Measurements from ENCODE around the gene OCIAD1. TPM values are rescaled to one million over a fixed set of nuclear protein-coding genes. Genes with fewer than 3 reads are reported as not detected.

OCIAD1 gene
- total and polyA plus RNA-seq, 5 experiments from 2014 or later: 125 to 191 (median 172) TPM

DNA sequence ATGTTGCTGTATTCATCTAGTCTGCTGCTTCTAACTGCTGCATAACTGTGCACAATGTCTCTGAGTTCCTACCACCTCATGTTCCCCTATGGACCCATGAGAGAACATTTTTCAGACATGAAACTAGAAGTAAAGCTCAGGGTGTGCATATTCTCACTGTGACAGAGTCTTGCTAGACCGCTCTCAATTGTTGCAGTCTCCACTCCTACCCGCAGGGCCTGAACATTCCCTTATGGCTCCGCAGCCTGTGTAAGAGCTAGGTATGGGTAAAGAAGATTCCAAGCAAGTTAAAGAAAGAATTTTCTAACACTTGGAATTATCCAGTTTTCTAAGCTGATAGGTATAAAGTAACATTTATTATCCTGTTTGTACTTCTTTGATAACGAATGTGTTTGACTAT lies 70.3 kb downstream of the OCIAD1 start:
- no peak for ATAC-seq
- DNase-seq: no peak
- Mint-ChIP-seq H3K27me3 (no peaks in the 10 kb centered on the region), H3K9me3 (no peaks in the 10 kb centered on the region), H3K4me3 (no peak overlapping the region), H3K27ac (peak overlapping the region in 3 of 10 donors; percentile 2 to 68 (median 15)), H3K36me3 (peaks cover 0 to 88% (median 34%) of the 10 kb centered on the region in 3 donors), H3K4me1 (peaks cover 43 to 79% (median 63%) of the 10 kb centered on the region in 4 donors)
- POLR2A ChIA-PET: no interaction called here

DNA sequence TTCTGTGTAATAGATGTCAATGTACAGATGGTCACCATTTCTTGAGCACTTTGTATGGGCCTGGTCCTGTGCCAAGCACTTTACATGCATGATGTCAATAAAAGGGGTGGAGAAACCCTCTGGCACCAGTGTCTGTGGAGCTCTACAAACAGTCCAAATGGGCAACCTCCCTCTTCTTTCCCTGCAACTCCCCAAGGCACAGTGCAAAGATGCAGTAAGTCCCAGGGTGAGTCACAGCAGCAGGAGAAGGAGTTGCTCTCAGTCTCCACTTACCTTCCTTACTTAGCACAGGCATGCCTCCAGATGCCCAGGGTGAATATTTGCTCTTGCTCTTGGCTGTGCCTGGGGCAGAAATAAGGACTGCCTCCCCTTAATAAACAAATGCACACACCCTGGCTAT lies 71.4 kb downstream of the OCIAD1 start:
- Mint-ChIP-seq H3K27ac (peak overlapping the region in 7 of 10 donors; percentile 33 to 88 (median 53)), H3K9me3 (no peaks in the 10 kb centered on the region), H3K4me1 (peaks cover 43 to 79% (median 69%) of the 10 kb centered on the region in 4 donors), H3K27me3 (no peaks in the 10 kb centered on the region), H3K4me3 (peak overlapping the region in 1 of 10 donors; percentile 6), H3K36me3 (peaks cover 0 to 77% (median 25%) of the 10 kb centered on the region in 3 donors)
- no peak for DNase-seq
- ATAC-seq: no peak
- POLR2A ChIA-PET: no interaction called here

GRCh38 chr4:48904101-48904500 lies 73.2 kb downstream of the OCIAD1 start:
- Mint-ChIP-seq H3K36me3 (peaks cover 0 to 59% (median 15%) of the 10 kb centered on the region in 3 donors), H3K4me3 (peak overlapping the region in 9 of 10 donors; percentile 90 to 97 (median 94)), H3K27me3 (no peaks in the 10 kb centered on the region), H3K9me3 (no peaks in the 10 kb centered on the region), H3K27ac (peak overlapping the region in 9 of 10 donors; percentile 43 to 94 (median 68)), H3K4me1 (peaks cover 46 to 69% (median 64%) of the 10 kb centered on the region in 4 donors)
- POLR2A ChIA-PET: interaction anchor here (0.7 to 1.5 kb wide), 3 partner anchors 10 to 120 kb away, joined by 4 read pairs; no protein-coding TSS in a partner anchor
- no peak for ATAC-seq
- DNase-seq: no peak

DNA sequence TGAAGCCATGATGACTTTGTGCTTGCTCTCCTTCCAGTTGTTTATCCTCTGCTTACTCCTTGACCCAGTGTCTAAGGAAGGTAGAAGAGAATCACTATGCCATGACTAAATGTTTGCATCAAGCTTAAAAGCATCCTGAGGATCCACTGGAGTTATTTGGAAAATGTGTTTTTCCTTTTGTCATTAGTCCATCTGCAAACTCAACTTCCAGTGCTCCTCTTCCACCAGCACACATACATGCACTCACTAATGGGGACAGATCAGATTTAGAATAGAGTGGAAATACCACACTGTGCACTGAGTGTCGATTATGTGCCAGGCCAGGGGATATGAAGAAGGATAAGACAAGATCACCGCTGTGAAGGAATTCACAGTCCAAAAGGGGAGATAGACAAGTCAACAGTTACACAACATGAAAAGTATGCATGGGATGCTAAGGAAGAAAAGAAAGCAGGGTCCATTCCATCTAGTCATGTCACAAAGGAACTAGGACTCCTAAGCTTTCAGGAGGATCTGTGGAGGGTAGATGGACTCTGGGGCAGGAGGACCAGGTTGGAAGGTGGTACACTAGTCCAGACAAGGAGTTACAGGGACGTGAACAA lies 73.8 kb downstream of the OCIAD1 start:
- Mint-ChIP-seq H3K27ac (peak overlapping the region in 9 of 10 donors; percentile 43 to 98 (median 78)), H3K9me3 (no peaks in the 10 kb centered on the region), H3K4me3 (peak overlapping the region; percentile 87 to 97 (median 94)), H3K4me1 (peaks cover 41 to 64% (median 60%) of the 10 kb centered on the region in 4 donors), H3K27me3 (no peaks in the 10 kb centered on the region), H3K36me3 (peaks cover 0 to 53% (median 9%) of the 10 kb centered on the region in 3 donors)
- ATAC-seq (no peak), DNase-seq (no peak)
- POLR2A ChIA-PET: interaction anchor here (1.3 to 3.2 kb wide), 4 partner anchors 7 to 125 kb away, joined by 4 to 22 read pairs (median 5); partner anchors contain the start of gene FRYL

GRCh38 chr4:48905363-48906015 lies 74.6 kb downstream of the OCIAD1 start:
- no peak for ATAC-seq
- peak overlapping the region; percentile 46 to 98 (median 92) for H3K27ac Mint-ChIP-seq
- H3K27me3 Mint-ChIP-seq: no peaks in the 10 kb centered on the region
- H3K4me3 Mint-ChIP-seq: peak overlapping the region; percentile 87 to 97 (median 94)
- H3K9me3 Mint-ChIP-seq: no peaks in the 10 kb centered on the region
- peaks cover 36 to 60% (median 56%) of the 10 kb centered on the region in 4 donors for H3K4me1 Mint-ChIP-seq
- H3K36me3 Mint-ChIP-seq: peaks cover 0 to 45% (median 8%) of the 10 kb centered on the region in 3 donors
- POLR2A ChIA-PET: interaction anchor here (1.4 to 3.2 kb wide), 5 partner anchors 8 to 326 kb away, joined by 6 to 22 read pairs (median 15); partner anchors contain the start of genes FRYL and OCIAD1
- no peak for DNase-seq

GRCh38 chr4:48906206-48907173 lies 75.6 kb downstream of the OCIAD1 start, which contains the start of gene OCIAD2:
OCIAD2 (minus strand) TSS chr4:48906774; CDS start chr4:48904549, 2,225 bp downstream.
- H3K9me3 Mint-ChIP-seq: no peaks in the 10 kb centered on the region
- H3K36me3 Mint-ChIP-seq: peaks cover 0 to 35% (median 8%) of the 10 kb centered on the region in 3 donors
- DNase-seq: peak; percentile 69 to 93 (median 85)
- H3K27me3 Mint-ChIP-seq: no peaks in the 10 kb centered on the region
- peak; percentile 98 for ATAC-seq
- peak within 1 kb of the TSS; percentile 87 to 99 (median 94) for H3K4me3 Mint-ChIP-seq
- H3K4me1 Mint-ChIP-seq: peaks cover 30 to 51% (median 47%) of the 10 kb centered on the region in 4 donors
- peak within 1 kb of the TSS; percentile 94 to 99 (median 96) for H3K27ac Mint-ChIP-seq
- POLR2A ChIA-PET: interaction anchor here (1.1 to 3.2 kb wide), 6 partner anchors 9 to 327 kb away, joined by 3 to 22 read pairs (median 12); partner anchors contain the start of genes FRYL and OCIAD1

GRCh38 chr4:48907706-48908477 lies 77.0 kb downstream of the OCIAD1 start:
- H3K4me1 Mint-ChIP-seq: peaks cover 25 to 41% (median 38%) of the 10 kb centered on the region in 4 donors
- peaks cover 0 to 22% (median 3%) of the 10 kb centered on the region in 3 donors for H3K36me3 Mint-ChIP-seq
- H3K4me3 Mint-ChIP-seq: peak overlapping the region in 6 of 10 donors; percentile 7 to 52 (median 23)
- H3K9me3 Mint-ChIP-seq: no peaks in the 10 kb centered on the region
- POLR2A ChIA-PET: interaction anchor here (2.5 to 3.2 kb wide), 2 partner anchors 77 to 128 kb away, joined by 16 to 22 read pairs; partner anchors contain the start of genes FRYL and OCIAD1
- no peaks in the 10 kb centered on the region for H3K27me3 Mint-ChIP-seq
- H3K27ac Mint-ChIP-seq: peak overlapping the region in 9 of 10 donors; percentile 19 to 99 (median 94)
- ATAC-seq: no peak
- no peak for DNase-seq

- H3K4me3 Mint-ChIP-seq: peak overlapping the region in 4 of 10 donors; percentile 14 to 54 (median 36)
- POLR2A ChIA-PET: no interaction called here
- no peaks in the 10 kb centered on the region for H3K9me3 Mint-ChIP-seq
- H3K27ac Mint-ChIP-seq: peak overlapping the region in 6 of 10 donors; percentile 34 to 78 (median 56)
- no peak for ATAC-seq
- peaks cover 0 to 14% (median 0%) of the 10 kb centered on the region in 3 donors for H3K36me3 Mint-ChIP-seq
- peaks cover 23 to 38% (median 33%) of the 10 kb centered on the region in 4 donors for H3K4me1 Mint-ChIP-seq
- no peaks in the 10 kb centered on the region for H3K27me3 Mint-ChIP-seq
- no peak for DNase-seq
These were observed 77.8 kb downstream of the OCIAD1 start for GRCh38 chr4:48908687-48909086.

DNA sequence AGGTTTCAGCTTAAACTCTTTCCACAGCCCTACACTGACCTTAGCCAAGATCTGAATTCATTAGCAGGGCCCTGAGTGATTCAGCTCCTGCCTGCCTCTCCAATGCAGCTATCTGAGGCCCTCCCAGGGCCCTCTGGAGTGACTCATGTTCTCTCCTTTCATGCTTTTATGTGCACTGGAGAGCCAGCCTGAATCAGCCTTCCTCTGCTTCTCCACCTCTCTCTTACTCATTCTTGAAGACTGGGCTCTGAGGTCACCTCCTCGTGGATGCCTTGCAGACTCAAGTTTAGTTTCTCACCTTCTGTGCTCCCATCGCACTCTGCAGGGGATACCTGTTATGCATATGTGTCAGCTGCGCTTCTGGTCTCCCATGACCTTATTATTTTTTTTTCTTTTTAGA lies 78.8 kb downstream of the OCIAD1 start:
- ATAC-seq (no peak), DNase-seq (peak in 1 of 10 donors; percentile 22)
- H3K27ac Mint-ChIP-seq: peak overlapping the region in 3 of 10 donors; percentile 39 to 68 (median 57)
- peaks cover 20 to 31% (median 26%) of the 10 kb centered on the region in 4 donors for H3K4me1 Mint-ChIP-seq
- H3K4me3 Mint-ChIP-seq: no peak overlapping the region
- no peaks in the 10 kb centered on the region for H3K9me3 Mint-ChIP-seq
- no peaks in the 10 kb centered on the region for H3K27me3 Mint-ChIP-seq
- peaks cover 0 to 7% (median 0%) of the 10 kb centered on the region in 3 donors for H3K36me3 Mint-ChIP-seq
- POLR2A ChIA-PET: no interaction called here

DNA sequence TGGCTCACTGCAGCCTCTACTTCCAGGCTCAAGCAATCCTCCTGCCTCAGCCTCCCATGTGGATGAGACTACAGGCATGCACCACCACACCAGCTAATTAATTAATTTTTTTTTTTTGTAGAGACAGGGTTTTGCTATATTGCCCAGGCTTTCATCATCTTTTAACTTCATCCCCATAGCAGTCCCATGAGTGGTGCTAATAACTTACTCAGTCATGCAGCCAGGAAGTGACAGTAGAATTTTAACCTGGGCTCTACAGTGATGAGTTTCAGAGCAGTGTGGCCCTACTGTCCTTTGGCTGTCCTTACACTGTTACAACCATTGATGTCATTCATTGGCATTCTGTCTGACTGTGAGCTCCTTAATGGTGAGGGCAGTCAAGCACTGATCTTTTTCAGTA lies 79.6 kb downstream of the OCIAD1 start:
- no peaks in the 10 kb centered on the region for H3K27me3 Mint-ChIP-seq
- no peak overlapping the region for H3K27ac Mint-ChIP-seq
- DNase-seq: no peak
- peaks cover 0 to under 1% (median 0%) of the 10 kb centered on the region in 3 donors for H3K36me3 Mint-ChIP-seq
- POLR2A ChIA-PET: no interaction called here
- no peaks in the 10 kb centered on the region for H3K9me3 Mint-ChIP-seq
- ATAC-seq: no peak
- H3K4me3 Mint-ChIP-seq: no peak overlapping the region
- H3K4me1 Mint-ChIP-seq: peaks cover 13 to 23% (median 18%) of the 10 kb centered on the region in 4 donors
